Stimulated activated CD4-positive, alpha-beta T cell treated with anti-CD3 and anti-CD28 coated beads, Interleukin-15, amount 100 ng/mL, for 48 hours (primary cell): ENCODE data around the gene ARRB1.

Experiments
- DNase-seq, 2 donors: peaks; one replicate each; pipeline ENCODE4 v3.0.0-alpha.2; 2020; ENCODE audit warnings: low read depth in 2 of 2

ARRB1 gene

GRCh38 chr11:75301601-75302345 is 49.7 kb downstream of the ARRB1 start:
- DNase-seq = no peak

- DNase-seq = no peak
Measured at GRCh38 chr11:75301131-75301530, 50.3 kb downstream of the ARRB1 start.

DNA sequence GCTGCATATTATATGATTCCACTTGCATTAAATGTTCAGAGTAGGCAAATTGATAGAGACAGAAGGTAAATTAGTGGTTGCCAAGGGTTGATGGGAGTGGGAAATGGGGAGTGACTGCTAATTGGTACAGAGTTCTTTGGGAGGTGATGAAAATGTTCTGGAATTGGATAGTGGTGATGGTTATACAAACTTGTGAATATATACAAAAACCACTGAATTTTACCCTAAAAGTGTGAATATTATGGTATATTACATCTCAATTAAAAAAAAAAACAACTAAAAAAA is 52.5 kb downstream of the ARRB1 start:
- no peak for DNase-seq

- no peak for DNase-seq
Measured at GRCh38 chr11:75298191-75298975, 53.1 kb downstream of the ARRB1 start.

GRCh38 chr11:75293903-75294302 is 57.6 kb downstream of the ARRB1 start:
- DNase-seq = no peak

DNA sequence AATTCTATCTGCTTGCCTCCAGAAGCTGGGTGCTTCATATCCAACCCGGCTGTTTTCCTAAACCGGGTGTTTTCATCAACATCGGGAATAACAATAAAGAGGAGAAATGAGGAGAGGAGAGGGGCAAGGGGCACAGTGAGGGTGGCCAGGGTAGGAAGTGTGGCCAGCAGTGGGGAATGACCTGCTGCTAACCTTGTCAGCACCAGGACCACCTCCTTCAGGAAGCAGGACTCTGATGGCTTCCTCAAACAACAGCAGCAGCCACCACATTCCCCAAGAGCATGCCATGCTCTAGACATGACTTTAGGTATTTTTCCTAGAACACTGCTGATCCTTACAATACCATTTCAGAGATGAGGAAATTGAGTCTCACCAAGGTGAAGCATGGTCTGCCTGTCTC is 58.5 kb downstream of the ARRB1 start:
- DNase-seq = no peak

- DNase-seq = no peak
Measured at GRCh38 chr11:75291741-75292140, 59.7 kb downstream of the ARRB1 start.

DNA sequence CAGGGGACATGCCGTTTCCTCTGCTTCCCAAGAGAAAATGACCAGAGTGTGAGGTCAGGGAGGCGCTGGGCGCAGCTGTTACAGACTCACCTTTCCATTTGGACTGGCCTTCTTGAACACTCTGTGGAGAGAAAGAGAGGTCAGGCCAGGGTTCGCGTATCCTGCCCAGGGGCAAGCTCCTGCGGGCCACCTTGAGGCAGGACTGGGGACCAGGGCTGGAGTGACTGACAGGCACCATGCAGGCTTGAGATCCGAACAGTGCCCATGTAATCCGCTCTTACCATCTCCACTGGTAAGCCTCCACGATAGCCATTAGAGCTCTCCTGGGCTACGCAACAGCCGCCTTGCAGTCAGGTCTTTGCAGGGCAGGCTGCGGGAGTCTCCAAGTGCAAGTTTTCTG is 61.5 kb downstream of the ARRB1 start:
- no peak for DNase-seq

- no peak for DNase-seq
Measured at GRCh38 chr11:75289511-75289760, 62.0 kb downstream of the ARRB1 start.

DNA sequence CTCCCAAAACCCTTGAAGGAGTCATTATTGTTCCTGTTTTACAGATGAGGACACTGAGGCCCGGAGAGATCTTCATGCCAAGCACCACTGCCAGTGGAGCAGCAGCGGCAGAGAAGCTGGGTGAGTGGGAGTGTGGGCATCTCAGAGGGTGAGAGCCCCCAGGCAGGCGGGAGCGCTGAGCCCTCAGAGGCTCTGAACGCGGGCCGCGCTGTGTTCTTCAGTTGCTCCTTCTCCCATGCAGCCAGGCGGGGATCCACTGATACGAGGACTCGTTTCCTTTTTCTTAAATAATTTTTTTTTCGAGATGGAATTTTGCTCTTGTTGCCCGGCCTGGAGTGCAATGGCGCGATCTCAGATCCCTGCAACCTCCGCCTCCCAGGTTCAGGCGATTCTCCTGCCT is 63.9 kb downstream of the ARRB1 start:
- DNase-seq = no peak

DNA sequence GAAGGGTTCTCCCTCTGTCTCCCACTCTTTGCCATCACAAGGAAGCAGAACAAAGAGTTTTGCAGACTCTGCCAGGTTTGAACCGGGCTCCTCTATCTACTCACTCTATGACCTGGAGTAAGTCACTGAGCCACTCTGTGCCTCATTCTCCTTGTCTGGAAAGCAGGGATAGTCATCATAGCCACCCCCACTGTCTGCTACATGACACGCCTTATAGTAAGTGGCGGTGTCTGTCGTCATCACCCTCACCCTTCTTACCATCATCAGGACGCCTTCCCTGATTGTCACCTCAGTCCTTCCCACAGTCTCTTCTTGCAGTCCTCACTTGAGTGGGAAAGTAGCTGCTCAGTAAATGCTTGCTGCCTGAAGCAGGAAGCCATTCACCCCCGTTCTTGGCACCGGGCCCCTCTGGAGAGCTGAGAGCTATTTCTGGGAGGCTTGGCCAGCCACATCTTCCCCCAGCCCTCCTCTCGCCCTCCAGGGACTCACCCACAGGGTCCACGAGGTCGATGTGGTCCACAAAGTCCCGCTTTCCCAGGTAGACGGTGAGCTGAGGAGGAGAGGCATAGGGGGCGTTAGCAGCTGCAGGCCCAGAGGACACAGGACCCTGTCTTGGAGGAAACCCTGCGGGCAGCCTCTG is 64.5 kb downstream of the ARRB1 start:
- DNase-seq = no peak

GRCh38 chr11:75285776-75286360 is 65.6 kb downstream of the ARRB1 start:
- no peak for DNase-seq

GRCh38 chr11:75283391-75283931 is 68.0 kb downstream of the ARRB1 start:
- DNase-seq = no peak

- DNase-seq = no peak
Measured at GRCh38 chr11:75281469-75282095, 69.9 kb downstream of the ARRB1 start.

DNA sequence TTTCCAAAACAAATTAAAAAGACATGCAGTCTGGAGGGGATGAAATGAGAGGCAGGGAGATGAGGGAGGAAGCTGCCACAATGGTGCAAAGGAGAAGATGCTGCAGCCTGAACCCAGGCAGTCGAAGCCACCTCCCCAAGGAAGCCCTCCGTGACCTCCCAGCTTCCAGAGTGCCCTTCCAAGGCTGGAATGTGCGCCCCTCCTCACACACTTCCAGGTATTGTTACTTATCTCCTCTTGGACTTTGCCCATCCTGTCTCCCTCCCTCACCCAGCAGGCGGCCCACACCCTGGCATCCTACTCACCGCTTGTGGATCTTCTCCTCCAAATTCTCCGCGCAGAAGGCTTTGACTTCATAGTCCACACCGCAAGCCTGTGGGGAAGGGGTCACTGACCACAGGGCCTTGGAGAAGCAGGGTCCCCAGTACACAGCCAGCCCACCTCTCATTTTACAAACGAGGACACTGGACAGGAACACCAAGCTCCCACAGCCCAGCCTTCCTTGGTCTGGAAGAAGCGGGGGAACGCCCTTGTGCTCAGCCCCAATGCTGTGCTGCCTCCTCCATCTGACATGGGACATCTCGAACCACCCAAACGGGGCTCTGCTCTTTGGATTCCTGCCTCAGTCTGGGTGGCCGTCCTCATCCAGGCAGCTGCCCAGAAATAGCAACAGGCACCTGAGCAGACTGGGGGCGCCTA is 70.5 kb downstream of the ARRB1 start:
- DNase-seq = no peak

DNA sequence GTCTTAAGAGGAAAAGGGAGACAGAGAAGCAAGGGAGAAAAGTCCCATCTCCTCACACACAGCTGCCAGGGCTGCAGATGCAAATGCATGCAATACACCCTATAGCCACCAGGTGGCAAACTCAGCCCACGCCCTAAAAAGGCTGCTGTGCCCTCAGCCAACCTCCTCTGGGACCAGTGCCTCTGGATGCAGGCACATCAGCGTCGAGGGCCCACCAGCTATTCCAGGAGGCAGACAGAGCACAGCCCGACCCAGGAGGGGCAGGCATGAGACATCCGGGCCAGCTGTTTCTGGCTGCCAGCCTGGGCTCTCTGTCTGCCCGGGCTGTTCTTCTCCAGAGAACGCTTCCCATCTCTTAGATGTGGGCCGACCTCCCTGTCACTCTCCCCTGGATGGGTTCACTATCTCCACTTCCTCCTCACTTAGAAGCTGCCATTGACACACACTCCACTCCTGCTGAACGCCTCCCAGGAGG is 71.2 kb downstream of the ARRB1 start:
- peak; percentile 48 to 69 for DNase-seq

DNA sequence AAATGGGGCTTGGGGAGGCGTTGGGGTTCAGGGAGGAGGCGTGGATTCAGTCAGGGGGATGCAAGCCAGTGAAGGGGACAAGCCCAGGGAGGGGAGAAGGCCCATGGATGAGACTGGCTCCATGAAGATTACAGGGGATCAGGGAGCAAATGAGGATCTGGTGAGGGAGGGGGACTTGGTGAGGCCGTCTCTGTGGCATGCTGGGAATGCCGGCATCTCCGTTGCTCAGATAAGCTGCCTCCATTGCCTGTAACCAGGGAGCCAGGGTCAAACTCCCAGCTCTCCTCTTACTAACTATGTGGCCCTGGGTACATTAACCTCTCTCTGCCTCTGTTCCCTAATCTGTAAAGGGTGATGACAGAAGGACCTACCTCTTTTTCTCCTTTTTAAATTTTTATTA is 72.2 kb downstream of the ARRB1 start:
- DNase-seq = no peak

DNA sequence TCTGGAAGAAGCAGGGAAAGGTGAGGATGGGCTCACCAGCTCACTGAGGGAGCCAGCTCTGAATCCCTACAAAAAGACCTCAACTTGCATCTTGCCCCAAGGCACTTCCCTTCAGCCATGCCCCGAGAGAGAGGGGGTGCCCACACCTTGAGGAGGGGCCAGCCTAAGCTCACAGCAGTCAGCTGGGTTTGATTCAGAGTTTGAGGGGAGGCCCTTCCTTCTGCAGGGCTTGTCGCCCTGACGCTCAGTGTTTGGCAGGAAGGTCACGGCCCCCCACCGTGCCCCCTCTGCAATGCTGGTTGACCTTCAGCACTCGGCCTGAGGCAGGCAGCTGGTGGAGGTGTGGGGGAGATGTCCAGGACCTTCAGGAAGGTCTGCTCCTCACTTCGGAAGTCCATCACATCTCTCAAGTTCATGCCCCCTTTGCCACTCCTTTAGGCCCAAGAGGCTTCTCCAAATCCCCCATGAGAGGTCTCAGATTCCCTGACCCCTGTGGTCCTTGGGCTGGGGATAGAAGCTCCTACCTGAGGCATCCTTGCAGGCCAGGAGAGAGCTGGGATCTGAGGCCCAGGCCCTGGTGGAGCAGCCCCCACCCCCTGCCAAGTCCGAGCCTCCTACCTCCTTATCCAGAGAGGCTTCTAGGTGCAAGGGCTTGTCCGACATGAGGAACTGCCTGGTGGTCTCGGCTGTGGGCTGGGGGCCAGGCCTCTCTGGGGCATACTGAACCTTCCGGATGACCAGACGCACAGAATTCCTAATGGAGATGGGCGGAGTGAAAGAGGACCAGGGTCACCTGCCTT is 73.3 kb downstream of the ARRB1 start:
- no peak for DNase-seq

DNA sequence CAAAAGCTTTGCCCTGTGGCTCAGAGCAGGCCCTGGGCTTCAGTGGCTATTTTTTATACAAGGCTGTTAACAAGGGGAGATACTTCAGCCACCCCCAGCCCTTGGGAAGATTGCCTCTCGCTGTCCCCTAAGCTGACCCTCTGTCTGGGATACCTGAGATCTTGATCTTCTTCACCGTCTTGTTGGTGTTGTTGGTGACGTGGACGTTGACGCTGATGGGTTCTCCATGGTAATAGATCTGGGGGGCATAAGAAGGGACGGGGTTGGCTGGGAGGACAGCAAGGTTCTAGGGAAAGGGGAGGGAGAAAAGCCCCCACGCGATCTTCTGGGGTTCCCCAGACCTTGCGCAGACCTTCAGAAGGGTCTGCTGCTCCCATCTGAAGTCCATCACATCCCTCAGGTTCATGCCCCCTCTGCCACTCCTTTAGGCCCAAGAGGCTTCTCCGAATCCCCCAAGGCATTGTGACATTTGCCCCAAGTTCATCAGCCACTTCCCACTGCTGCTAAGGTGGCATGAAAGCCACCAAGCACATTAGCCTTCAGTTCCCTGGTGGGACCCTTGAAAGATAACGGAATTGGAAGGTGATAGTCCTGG is 74.2 kb downstream of the ARRB1 start:
- DNase-seq = no peak

GRCh38 chr11:75276686-75277085 is 74.8 kb downstream of the ARRB1 start:
- DNase-seq = no peak
